ENCODE measurements around the gene LZTS3. TPM values are rescaled to one million over a fixed set of nuclear protein-coding genes. Genes with fewer than 3 reads are reported as not detected.

Gene LZTS3
- total and polyA plus RNA-seq, 8 donors = 7.1 to 21.0 (median 9.4) TPM

DNA sequence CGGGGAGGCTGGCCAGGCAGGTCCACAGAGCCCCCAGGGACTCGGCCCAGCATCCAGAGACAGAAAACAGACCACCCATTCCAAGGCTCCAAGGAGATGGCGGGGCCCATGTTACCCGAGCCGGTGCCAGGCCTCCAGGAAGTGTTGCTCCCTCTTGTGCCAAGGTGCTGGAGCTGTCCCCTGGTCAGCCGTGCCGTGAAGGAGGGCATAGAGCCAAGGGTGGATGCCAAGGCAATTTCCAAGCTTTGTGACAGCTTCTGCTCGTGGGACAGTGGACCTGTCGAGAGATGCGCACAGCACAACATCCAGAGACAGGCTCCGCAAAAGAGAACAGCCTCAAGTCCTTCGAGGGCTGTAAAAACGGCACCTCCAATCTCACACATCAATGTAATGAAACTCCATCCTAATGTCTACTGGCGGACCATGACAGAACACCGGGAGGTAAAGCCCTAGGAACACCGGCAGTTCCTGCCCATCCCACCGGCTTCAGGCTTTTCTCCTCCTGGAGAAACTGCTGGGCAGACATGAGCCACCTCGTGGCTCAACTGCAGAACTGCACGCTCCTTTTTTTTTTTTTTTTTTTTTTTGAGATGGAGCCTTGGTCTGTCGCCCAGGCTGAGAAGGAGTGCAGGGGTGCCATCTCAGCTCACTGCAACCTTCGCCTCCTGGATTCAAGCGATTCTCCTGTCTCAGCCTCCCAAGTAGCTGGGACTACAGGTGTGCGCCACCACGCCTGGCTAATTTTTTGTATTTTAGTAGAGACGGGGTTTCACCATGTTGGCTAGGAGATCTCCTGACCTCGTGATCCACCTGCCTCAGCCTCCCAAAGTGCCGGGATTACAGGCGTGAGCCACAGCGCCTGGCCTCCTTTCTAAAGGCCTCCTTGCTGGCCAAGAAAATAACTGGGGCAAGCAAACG is 57.9 kb downstream of the LZTS3 start:
- Histone ChIP-seq H3K27ac (no peak overlapping the region), H3K27me3 (no peaks in the 10 kb centered on the region), H3K4me3 (no peak overlapping the region), H3K36me3 (peaks cover 0 to 9% of the 10 kb centered on the region in 2 donors), H3K9me3 (no peaks in the 10 kb centered on the region), H3K4me1 (peaks cover 2 to 29% of the 10 kb centered on the region in 2 donors)
- ATAC-seq (peak; percentile 69), DNase-seq (peak in 2 of 4 donors; percentile 35 to 53)
- TF ChIP-seq, protein P1, sequence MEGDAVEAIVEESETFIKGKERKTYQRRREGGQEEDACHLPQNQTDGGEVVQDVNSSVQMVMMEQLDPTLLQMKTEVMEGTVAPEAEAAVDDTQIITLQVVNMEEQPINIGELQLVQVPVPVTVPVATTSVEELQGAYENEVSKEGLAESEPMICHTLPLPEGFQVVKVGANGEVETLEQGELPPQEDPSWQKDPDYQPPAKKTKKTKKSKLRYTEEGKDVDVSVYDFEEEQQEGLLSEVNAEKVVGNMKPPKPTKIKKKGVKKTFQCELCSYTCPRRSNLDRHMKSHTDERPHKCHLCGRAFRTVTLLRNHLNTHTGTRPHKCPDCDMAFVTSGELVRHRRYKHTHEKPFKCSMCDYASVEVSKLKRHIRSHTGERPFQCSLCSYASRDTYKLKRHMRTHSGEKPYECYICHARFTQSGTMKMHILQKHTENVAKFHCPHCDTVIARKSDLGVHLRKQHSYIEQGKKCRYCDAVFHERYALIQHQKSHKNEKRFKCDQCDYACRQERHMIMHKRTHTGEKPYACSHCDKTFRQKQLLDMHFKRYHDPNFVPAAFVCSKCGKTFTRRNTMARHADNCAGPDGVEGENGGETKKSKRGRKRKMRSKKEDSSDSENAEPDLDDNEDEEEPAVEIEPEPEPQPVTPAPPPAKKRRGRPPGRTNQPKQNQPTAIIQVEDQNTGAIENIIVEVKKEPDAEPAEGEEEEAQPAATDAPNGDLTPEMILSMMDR (IDR thresholded peaks at IDR 0.05) = peak; percentile 52 to 73
- intact Hi-C loops (cut with DNase I) = loop anchor here in 1 of 2 donors (10.0 kb wide), 1 partner anchor 61 kb away; no protein-coding TSS in a partner anchor

Other genes starting within 250 kb of the LZTS3 start
- gene GNRH2, start 129.9 kb downstream of the LZTS3 start, total RNA-seq = under 1 TPM in 1 of 2 donors, not detected in 1; 0.63 TPM
- gene GNRH2, start 129.9 kb downstream of the LZTS3 start, polyA plus RNA-seq (ENCODE audit: insufficient read length in 6 of 6) = 1 to 10 TPM in 1 of 6 donors, under 1 TPM in 4, not detected in 1; 0.52 to 1.4 (median 0.66) TPM
- 10 to 100 TPM; 37.4 to 40.4 TPM for gene MRPS26, start 127.5 kb downstream of the LZTS3 start, total RNA-seq
- gene MRPS26, start 127.5 kb downstream of the LZTS3 start, polyA plus RNA-seq (ENCODE audit: insufficient read length in 6 of 6) = 10 to 100 TPM; 36.0 to 57.0 (median 47.6) TPM
- gene OXT, start 101.9 kb downstream of the LZTS3 start, total RNA-seq = under 1 TPM in 1 of 2 donors, not detected in 1; 0.55 TPM
- gene OXT, start 101.9 kb downstream of the LZTS3 start, polyA plus RNA-seq (ENCODE audit: insufficient read length in 6 of 6) = not detected
- not detected for gene AVP, start 88.8 kb downstream of the LZTS3 start, total RNA-seq
- gene AVP, start 88.8 kb downstream of the LZTS3 start, polyA plus RNA-seq (ENCODE audit: insufficient read length in 6 of 6) = not detected
- 10 to 100 TPM; 17.3 to 19.0 TPM for gene FASTKD5, start 13.7 kb downstream of the LZTS3 start, total RNA-seq
- 10 to 100 TPM; 10.7 to 14.1 (median 13.4) TPM for gene FASTKD5, start 13.7 kb downstream of the LZTS3 start, polyA plus RNA-seq (ENCODE audit: insufficient read length in 6 of 6)
- gene UBOX5, start 13.7 kb downstream of the LZTS3 start, total RNA-seq = 1 to 10 TPM; 5.2 TPM
- gene UBOX5, start 13.7 kb downstream of the LZTS3 start, polyA plus RNA-seq (ENCODE audit: insufficient read length in 6 of 6) = 1 to 10 TPM; 7.8 to 9.8 (median 9.4) TPM
- 100 to 1,000 TPM in 1 of 2 donors, 10 to 100 TPM in 1; 83.9 to 107 TPM for gene DDRGK1, start 31.1 kb upstream of the LZTS3 start, total RNA-seq
- 10 to 100 TPM; 46.6 to 51.7 (median 49.4) TPM for gene DDRGK1, start 31.1 kb upstream of the LZTS3 start, polyA plus RNA-seq (ENCODE audit: insufficient read length in 6 of 6)
- 10 to 100 TPM; 45.7 to 48.0 TPM for gene ITPA, start 35.9 kb upstream of the LZTS3 start, total RNA-seq
- gene ITPA, start 35.9 kb upstream of the LZTS3 start, polyA plus RNA-seq (ENCODE audit: insufficient read length in 6 of 6) = 10 to 100 TPM; 43.5 to 63.7 (median 51.9) TPM
- 1 to 10 TPM; 3.5 to 4.8 TPM for gene SLC4A11, start 65.6 kb upstream of the LZTS3 start, total RNA-seq
- gene SLC4A11, start 65.6 kb upstream of the LZTS3 start, polyA plus RNA-seq (ENCODE audit: insufficient read length in 6 of 6) = 1 to 10 TPM in 1 of 6 donors, under 1 TPM in 5; 0.44 to 1.4 (median 0.88) TPM
- gene DNAAF9, start 234.1 kb upstream of the LZTS3 start, total RNA-seq = 10 to 100 TPM; 16.9 to 20.3 TPM
- gene DNAAF9, start 234.1 kb upstream of the LZTS3 start, polyA plus RNA-seq (ENCODE audit: insufficient read length in 6 of 6) = 10 to 100 TPM; 24.8 to 26.3 (median 25.4) TPM

Measured in left lung (tissue), 10 donors.